H9 (cell line): ENCODE data around the gene SNORC. TPM values are rescaled to one million over a fixed set of nuclear protein-coding genes. Genes with fewer than 3 reads are reported as not detected.

ENCODE experiments used
- DNase-seq: peaks from one replicate; pipeline ENCODE4 v3.0.0-alpha.2; 2017
- H2AFZ ChIP-seq: one replicate; pipeline ENCODE4 v1.6.1; 2013; ENCODE audit warnings: mild to moderate bottlenecking, low read length, control low read depth, moderate library complexity
- H2AK5ac ChIP-seq: 2 replicates; pipeline ENCODE4 v1.6.1; 2013; ENCODE audit warnings: low read length, control low read depth, mixed read lengths; ENCODE audit not compliant: insufficient read length
- H2BK120ac ChIP-seq: one replicate; pipeline ENCODE4 v1.6.1; 2013; ENCODE audit warnings: low read depth, mild to moderate bottlenecking, low read length, control low read depth, inconsistent platforms; ENCODE audit not compliant: poor library complexity, severe bottlenecking
- H2BK12ac ChIP-seq: 2 replicates; pipeline ENCODE4 v1.6.1; 2013; ENCODE audit warnings: low read length, control low read depth, mixed read lengths, low read depth; ENCODE audit not compliant: insufficient read length
- H2BK15ac ChIP-seq: 2 replicates; pipeline ENCODE4 v1.6.1; 2013; ENCODE audit warnings: low read depth, low read length, control low read depth
- H2BK20ac ChIP-seq: one replicate; pipeline ENCODE4 v1.6.1; 2013; ENCODE audit warnings: low read depth, mild to moderate bottlenecking, low read length, control low read depth, inconsistent platforms; ENCODE audit not compliant: poor library complexity, severe bottlenecking
- H2BK5ac ChIP-seq: 2 replicates; pipeline ENCODE4 v1.6.1; 2013; ENCODE audit warnings: low read length, control low read depth, mixed read lengths; ENCODE audit not compliant: insufficient read length
- H3K14ac ChIP-seq: 2 replicates; pipeline ENCODE4 v1.6.1; 2013; ENCODE audit warnings: low read length, control low read depth; ENCODE audit not compliant: insufficient read depth
- H3K18ac ChIP-seq: 2 replicates; pipeline ENCODE4 v1.6.1; 2013; ENCODE audit warnings: low read depth, mild to moderate bottlenecking, mixed read lengths, low read length, control low read depth; ENCODE audit not compliant: insufficient read length
- H3K23ac ChIP-seq: 2 replicates; pipeline ENCODE4 v1.6.1; 2013; ENCODE audit warnings: low read length, control low read depth, mixed read lengths, low read depth; ENCODE audit not compliant: insufficient read length
- H3K23me2 ChIP-seq: 2 replicates; pipeline ENCODE4 v1.6.1; 2013; ENCODE audit warnings: low read depth, mild to moderate bottlenecking, mixed read lengths, low read length, control low read depth; ENCODE audit not compliant: insufficient read length, poor library complexity, severe bottlenecking
- H3K27ac ChIP-seq: 2 replicates; pipeline ENCODE4 v1.5.1; 2013; ENCODE audit warnings: low read length, control low read depth, mixed read lengths, low read depth; ENCODE audit not compliant: insufficient read length
- H3K27me3 ChIP-seq: 2 replicates; pipeline ENCODE4 v1.6.1; 2013; ENCODE audit warnings: low read length, control low read depth, inconsistent platforms; ENCODE audit not compliant: insufficient read depth
- H3K4ac ChIP-seq: 2 replicates; pipeline ENCODE4 v1.6.1; 2013; ENCODE audit warnings: low read depth, mild to moderate bottlenecking, control low read depth, inconsistent platforms, low read length, moderate library complexity
- H3K4me1 ChIP-seq: 2 replicates; pipeline ENCODE4 v1.6.1; 2013; ENCODE audit warnings: low read length, control low read depth, inconsistent platforms; ENCODE audit not compliant: insufficient read depth
- H3K4me2 ChIP-seq: 2 replicates; pipeline ENCODE4 v1.6.1; 2013; ENCODE audit warnings: low read length, control low read depth, mixed read lengths; ENCODE audit not compliant: insufficient read length, insufficient read depth
- H3K56ac ChIP-seq: 2 replicates; pipeline ENCODE4 v1.6.1; 2013; ENCODE audit warnings: low read depth, mild to moderate bottlenecking, mixed read lengths, low read length, control low read depth; ENCODE audit not compliant: insufficient read length
- H3K79me1 ChIP-seq: 2 replicates; pipeline ENCODE4 v1.6.1; 2013; ENCODE audit warnings: low read depth, mild to moderate bottlenecking, moderate library complexity, low read length, control low read depth, inconsistent platforms; ENCODE audit not compliant: insufficient read depth, poor library complexity, severe bottlenecking
- H3K79me2 ChIP-seq: 2 replicates; pipeline ENCODE4 v1.6.1; 2013; ENCODE audit warnings: low read length, control low read depth, inconsistent platforms; ENCODE audit not compliant: insufficient read depth
- H3K9ac ChIP-seq: 2 replicates; pipeline ENCODE4 v1.6.1; 2013; ENCODE audit warnings: low read length, control low read depth, mixed read lengths; ENCODE audit not compliant: insufficient read length; ENCODE audit errors: extremely low read depth
- H3K9me3 ChIP-seq: one replicate; pipeline ENCODE4 v1.6.1; 2013; ENCODE audit warnings: low read depth, low read length, inconsistent platforms; ENCODE audit not compliant: control insufficient read depth
- H3T11ph ChIP-seq: one replicate; pipeline ENCODE4 v1.6.1; 2013; ENCODE audit warnings: mild to moderate bottlenecking, low read length, control low read depth, inconsistent platforms
- H4K20me1 ChIP-seq: one replicate; pipeline ENCODE4 v1.6.1; 2013; ENCODE audit not compliant: control insufficient read depth, insufficient read length, insufficient read depth
- H4K5ac ChIP-seq: 2 replicates; pipeline ENCODE4 v1.6.1; 2013; ENCODE audit warnings: low read depth, mild to moderate bottlenecking, mixed read lengths, low read length, control low read depth; ENCODE audit not compliant: insufficient read length
- H4K8ac ChIP-seq: replicated peaks from 2 replicates; pipeline ENCODE4 v1.6.1; 2013; ENCODE audit warnings: low read length, control low read depth, mixed read lengths, low read depth; ENCODE audit not compliant: insufficient read length
- H4K91ac ChIP-seq: 2 replicates; pipeline ENCODE4 v1.6.1; 2013; ENCODE audit warnings: low read depth, mild to moderate bottlenecking, moderate library complexity, mixed read lengths, low read length, control low read depth; ENCODE audit not compliant: insufficient read length
- H3K27ac Mint-ChIP-seq, 3 experiments: 2 replicates in 2 of 3; 3 replicates in 1 of 3; pipeline ENCODE4 v1.8.0; 2020 to 2021; ENCODE audit warnings: mixed read lengths in 3 of 3, mild to moderate bottlenecking in 1 of 3, moderate library complexity in 1 of 3
- H3K27me3 Mint-ChIP-seq: 2 replicates; pipeline ENCODE4 v1.8.0; 2021; ENCODE audit warnings: low read depth, mild to moderate bottlenecking, moderate library complexity, mixed read lengths
- H3K36me3 Mint-ChIP-seq, 3 experiments: 2 replicates in 2 of 3; 3 replicates in 1 of 3; pipeline ENCODE4 v1.8.0; 2020 to 2021; ENCODE audit warnings: low read depth in 3 of 3, mixed read lengths in 3 of 3; ENCODE audit not compliant: insufficient read depth in 1 of 3
- H3K4me1 Mint-ChIP-seq, 2 experiments: 2 replicates each; pipeline ENCODE4 v1.8.0; 2020; ENCODE audit warnings: mixed read lengths in 2 of 2
- H3K4me3 Mint-ChIP-seq, 2 experiments: 2 replicates in 1 of 2; 3 replicates in 1 of 2; pipeline ENCODE4 v1.8.0; 2020 to 2021; ENCODE audit warnings: mild to moderate bottlenecking in 2 of 2, mixed read lengths in 2 of 2, moderate library complexity in 1 of 2
- H3K9me3 Mint-ChIP-seq, 2 experiments: 2 replicates in 1 of 2; 3 replicates in 1 of 2; pipeline ENCODE4 v1.8.0; 2020; ENCODE audit warnings: mild to moderate bottlenecking in 2 of 2, mixed read lengths in 2 of 2, moderate library complexity in 1 of 2
- CTCF ChIP-seq: fragments of 200-600 bp; sonication (generic); conservative IDR thresholded peaks from 3 replicates; pipeline ENCODE4 v1.8.0; 2021; ENCODE audit warnings: antibody characterized with exemption, mild to moderate bottlenecking
- WGBS: extraction: QIAGEN DNeasy Blood & Tissue Kit; methylation state at CpG from one replicate; pipeline ENCODE4 v1.1.7; 2013; ENCODE audit warnings: missing lambda C conversion rate, low lambda C conversion rate, mixed read lengths; ENCODE audit not compliant: insufficient read length; ENCODE audit errors: extremely low coverage; 5-methylcytosine and 5-hydroxymethylcytosine counted together
- total RNA-seq: library from RNA; stranded (reverse); gene quantifications from 2 replicates; pipeline ENCODE4 v1.2.1, GENCODE V29; 2021

SNORC gene
- total RNA-seq, 1 experiment from 2014 or later: 1.1 TPM

- no peak overlapping the region for H2BK120ac ChIP-seq
- H3K9me3 ChIP-seq: no peaks in the 10 kb centered on the region
- no peaks in the 10 kb centered on the region for H3K79me2 ChIP-seq
- Mint-ChIP-seq H3K27ac (no peak overlapping the region), H3K27me3 (no peaks in the 10 kb centered on the region), H3K9me3 (no peaks in the 10 kb centered on the region), H3K4me1 (no peaks in the 10 kb centered on the region), H3K4me3 (no peak overlapping the region), H3K36me3 (peaks cover 15 to 69% (median 53%) of the 10 kb centered on the region in 3 experiments; a peak in 6 of 7 replicates)
- no peak overlapping the region for H2AK5ac ChIP-seq
- no peak overlapping the region for H3K4me2 ChIP-seq
- H3K4me1 ChIP-seq: no peaks in the 10 kb centered on the region
- no peak overlapping the region for H4K91ac ChIP-seq
- no peak overlapping the region for H2BK20ac ChIP-seq
- H2BK12ac ChIP-seq: no peak overlapping the region
- no CpG with 5 or more reads among the region's 2 CpGs for WGBS
- H3K27me3 ChIP-seq: no peaks in the 10 kb centered on the region
- no peaks in the 10 kb centered on the region for H3K23me2 ChIP-seq
- H3K27ac ChIP-seq: no peak overlapping the region
- no peak overlapping the region for H3K4ac ChIP-seq
- no peak for DNase-seq
- H3K18ac ChIP-seq: no peak overlapping the region
- no peak overlapping the region for H3K23ac ChIP-seq
- H4K5ac ChIP-seq: no peak overlapping the region
- no peak overlapping the region for H3K14ac ChIP-seq
- no peak for TF ChIP-seq CTCF
- no peak overlapping the region for H3T11ph ChIP-seq
- no peak overlapping the region for H2BK15ac ChIP-seq
- no peak overlapping the region for H2AFZ ChIP-seq
- no peak overlapping the region for H2BK5ac ChIP-seq
- no peaks in the 10 kb centered on the region for H3K79me1 ChIP-seq
- H3K56ac ChIP-seq: no peak overlapping the region
- no peak overlapping the region for H3K9ac ChIP-seq
- H4K8ac ChIP-seq: no peak overlapping the region
- H4K20me1 ChIP-seq: no peaks in the 10 kb centered on the region
These were observed 17.4 kb upstream of the SNORC start for GRCh38 chr2:232852676-232853075.
